Testis (tissue), 3 donors: Measurements from ENCODE around the gene CFAP410. TPM values are rescaled to one million over a fixed set of nuclear protein-coding genes. Genes with fewer than 3 reads are reported as not detected.

Experiments used
- DNase-seq: peaks from one replicate; pipeline ENCODE4 v3.0.0-alpha.2; 2019
- H3K27ac ChIP-seq, 2 donors: fragments of 200-600 bp; sonication (generic); one replicate each; pipeline ENCODE4 v1.5.1; 2019
- H3K27me3 ChIP-seq: fragments of 200-600 bp; sonication (generic); one replicate; pipeline ENCODE4 v1.5.1; 2019
- H3K36me3 ChIP-seq: fragments of 200-600 bp; sonication (generic); one replicate; pipeline ENCODE4 v1.5.1; 2017; ENCODE audit warnings: low read depth; ENCODE audit errors: missing control alignments
- H3K4me1 ChIP-seq: fragments of 200-600 bp; sonication (generic); one replicate; pipeline ENCODE4 v1.5.1; 2019
- H3K4me3 ChIP-seq, 2 donors: fragments of 200-600 bp; sonication (generic); one replicate each; pipeline ENCODE4 v1.5.1; 2017 to 2019
- H3K9me3 ChIP-seq: fragments of 200-600 bp; sonication (generic); one replicate; pipeline ENCODE4 v1.5.1; 2017
- POLR2A ChIP-seq: fragments of 450-650 bp; IDR thresholded peaks from one replicate; pipeline ENCODE4 v1.6.1; 2017; ENCODE audit warnings: antibody characterized with exemption, mild to moderate bottlenecking, moderate library complexity
- WGBS, 2 donors: methylation state at CpG; one replicate each; pipeline ENCODE4 v1.1.5; 2018; 5-methylcytosine and 5-hydroxymethylcytosine counted together
- intact Hi-C: fragments of 100-400 bp; cut with DNase I; formaldehyde crosslinking; loops from one replicate; pipeline ENCODE4 v1.15.1; 2023; ENCODE audit warnings: low total_unique reads
- polyA plus RNA-seq: library from polyadenylated mRNA; stranded (reverse); fragments of 350-450 nt; fragmentation: Illumina TruSeq; extraction: RNeasy Lipid Tissue Mini Kit (QIAGEN cat#74804); gene quantifications from one replicate; pipeline ENCODE4 v1.2.3, GENCODE V29; 2014; ENCODE audit warnings: low read depth, low replicate concordance; ENCODE audit not compliant: insufficient read depth
- total RNA-seq, 2 donors: library from RNA; depleted of rRNA; stranded (reverse); fragments of >200 nt; gene quantifications; one replicate each; pipeline ENCODE4 v1.2.3, GENCODE V29; 2016
- TF ChIP-seq, protein P1 (sequence below), 3 experiments: fragments of 450-650 bp in 2 of 3; fragments of 200-600 bp in 1 of 3; sonication (generic) in 1 of 3; IDR thresholded peaks; one replicate each; pipeline ENCODE4 v1.5.1; 2016 to 2019; ENCODE audit warnings: antibody characterized with exemption in 3 of 3, mild to moderate bottlenecking in 2 of 3, moderate library complexity in 1 of 3

The CFAP410 gene
- total and polyA plus RNA-seq, 3 donors from 2014 or later, result 40.8 to 81.6 (median 71.7) TPM

DNA sequence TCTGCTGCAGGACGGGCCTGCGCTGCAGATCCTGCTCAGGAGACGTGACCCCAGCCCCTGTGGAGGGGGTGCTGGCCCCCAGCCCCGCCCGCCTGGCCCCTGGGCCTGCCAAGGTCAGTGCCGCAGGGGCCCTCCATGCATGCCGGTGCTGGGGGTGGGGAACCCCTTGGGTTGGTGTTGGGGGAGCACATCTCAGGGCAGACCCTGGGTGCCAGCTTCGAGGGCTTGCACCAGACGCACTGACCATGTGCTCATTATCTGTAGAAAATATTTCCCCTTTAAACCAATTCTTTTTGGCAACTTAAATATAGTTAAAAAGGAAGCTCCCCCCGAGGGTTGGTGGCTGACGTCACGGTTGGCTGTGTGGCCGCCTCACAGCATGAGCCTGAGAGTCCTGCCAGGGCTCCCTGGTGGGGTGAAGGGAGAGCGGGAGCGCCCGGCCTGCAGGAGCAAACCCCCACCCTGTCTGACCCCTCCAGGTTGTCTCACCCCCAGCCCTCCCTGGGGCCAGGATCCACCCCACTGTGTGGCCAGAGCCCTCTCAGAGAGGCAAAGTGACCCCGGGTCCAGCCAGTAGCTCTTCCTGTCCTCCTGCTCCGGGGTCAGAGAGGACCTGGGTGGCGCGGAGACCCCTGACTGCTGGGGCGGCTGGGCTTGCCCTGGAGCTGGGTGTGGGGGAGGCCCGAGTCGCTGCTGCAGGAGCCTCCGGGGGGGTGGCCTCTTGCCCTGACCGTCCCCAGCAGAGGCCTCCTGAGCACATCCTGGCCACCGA, 44.6 kb downstream of the CFAP410 start:
- DNase-seq, result peak; percentile 83
- TF ChIP-seq, protein P1, sequence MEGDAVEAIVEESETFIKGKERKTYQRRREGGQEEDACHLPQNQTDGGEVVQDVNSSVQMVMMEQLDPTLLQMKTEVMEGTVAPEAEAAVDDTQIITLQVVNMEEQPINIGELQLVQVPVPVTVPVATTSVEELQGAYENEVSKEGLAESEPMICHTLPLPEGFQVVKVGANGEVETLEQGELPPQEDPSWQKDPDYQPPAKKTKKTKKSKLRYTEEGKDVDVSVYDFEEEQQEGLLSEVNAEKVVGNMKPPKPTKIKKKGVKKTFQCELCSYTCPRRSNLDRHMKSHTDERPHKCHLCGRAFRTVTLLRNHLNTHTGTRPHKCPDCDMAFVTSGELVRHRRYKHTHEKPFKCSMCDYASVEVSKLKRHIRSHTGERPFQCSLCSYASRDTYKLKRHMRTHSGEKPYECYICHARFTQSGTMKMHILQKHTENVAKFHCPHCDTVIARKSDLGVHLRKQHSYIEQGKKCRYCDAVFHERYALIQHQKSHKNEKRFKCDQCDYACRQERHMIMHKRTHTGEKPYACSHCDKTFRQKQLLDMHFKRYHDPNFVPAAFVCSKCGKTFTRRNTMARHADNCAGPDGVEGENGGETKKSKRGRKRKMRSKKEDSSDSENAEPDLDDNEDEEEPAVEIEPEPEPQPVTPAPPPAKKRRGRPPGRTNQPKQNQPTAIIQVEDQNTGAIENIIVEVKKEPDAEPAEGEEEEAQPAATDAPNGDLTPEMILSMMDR (IDR thresholded peaks at IDR 0.05), result no peak
- no peak for TF ChIP-seq POLR2A
- Histone ChIP-seq H3K27me3 (no peaks in the 10 kb centered on the region), H3K4me3 (no peak overlapping the region), H3K4me1 (peaks cover 21% of the 10 kb centered on the region), H3K9me3 (no peaks in the 10 kb centered on the region), H3K36me3 (no peaks in the 10 kb centered on the region), H3K27ac (no peak overlapping the region)
- intact Hi-C loops, result no loop called here
- 47 to 52% methylated on average over 13 to 21 of the region's 26 CpGs for WGBS, 2 donors

DNA sequence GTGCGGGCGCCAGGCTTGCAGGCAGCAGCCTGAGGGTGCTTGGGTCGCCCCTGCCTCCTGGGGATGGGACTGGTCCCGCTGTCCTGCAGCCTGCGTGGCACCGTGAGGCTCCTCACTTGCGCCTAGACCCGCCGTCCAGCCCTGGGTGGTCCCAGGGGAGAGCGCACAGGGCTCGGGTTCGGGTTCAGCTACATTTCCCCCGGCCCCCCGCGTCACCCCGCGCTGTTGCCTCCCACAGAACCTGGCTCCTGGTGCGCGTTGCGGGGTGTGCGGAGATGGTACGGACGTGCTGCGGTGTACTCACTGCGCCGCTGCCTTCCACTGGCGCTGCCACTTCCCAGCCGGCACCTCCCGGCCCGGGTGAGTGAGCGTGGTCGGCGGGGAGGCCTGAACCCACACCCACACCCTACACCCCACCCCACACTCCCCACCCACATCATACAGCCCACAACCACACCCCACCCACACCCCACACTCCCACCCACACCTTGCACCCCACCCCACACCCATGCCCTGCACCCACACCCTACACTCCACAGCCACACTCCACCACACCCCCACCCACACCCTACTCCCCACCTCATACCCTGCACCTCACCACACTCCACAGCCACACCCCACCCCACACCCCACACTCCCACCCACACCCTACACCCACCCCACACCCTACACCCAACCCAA, 45.5 kb downstream of the CFAP410 start:
- Histone ChIP-seq H3K4me3 (no peak overlapping the region), H3K27ac (no peak overlapping the region), H3K27me3 (no peaks in the 10 kb centered on the region), H3K4me1 (peaks cover 16% of the 10 kb centered on the region), H3K9me3 (no peaks in the 10 kb centered on the region), H3K36me3 (no peaks in the 10 kb centered on the region)
- 92 to 95% methylated on average over 18 to 33 of the region's 33 CpGs for WGBS, 2 donors
- no peak for DNase-seq
- intact Hi-C loops, result no loop called here
- TF ChIP-seq, protein P1 (IDR thresholded peaks at IDR 0.05), result no peak
- TF ChIP-seq POLR2A, result no peak

DNA sequence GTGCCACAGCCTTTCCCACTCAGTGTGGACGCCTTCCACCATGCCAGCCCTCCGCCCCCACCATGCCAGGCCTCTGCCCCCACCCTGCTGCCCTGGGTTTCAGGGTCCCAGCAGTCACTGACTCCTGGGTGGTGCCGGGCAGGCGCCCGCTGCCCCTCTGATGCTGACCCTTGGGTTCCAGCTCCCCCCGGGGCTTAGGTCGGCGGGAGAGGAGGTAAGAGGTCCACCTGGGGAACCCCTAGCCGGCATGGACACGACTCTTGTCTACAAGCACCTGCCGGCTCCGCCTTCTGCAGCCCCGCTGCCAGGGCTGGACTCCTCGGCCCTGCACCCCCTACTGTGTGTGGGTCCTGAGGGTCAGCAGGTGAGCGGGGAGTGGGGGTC, 46.4 kb downstream of the CFAP410 start:
- H3K4me3 ChIP-seq, result no peak overlapping the region
- H3K9me3 ChIP-seq, result no peaks in the 10 kb centered on the region
- no peak for DNase-seq
- no peaks in the 10 kb centered on the region for H3K27me3 ChIP-seq
- intact Hi-C loops, result no loop called here
- 90 to 97% methylated on average over 10 to 15 of the region's 15 CpGs for WGBS, 2 donors
- H3K4me1 ChIP-seq, result peaks cover 16% of the 10 kb centered on the region
- no peak overlapping the region for H3K27ac ChIP-seq
- no peaks in the 10 kb centered on the region for H3K36me3 ChIP-seq
- TF ChIP-seq, protein P1 (IDR thresholded peaks at IDR 0.05), result no peak
- TF ChIP-seq POLR2A, result no peak

DNA sequence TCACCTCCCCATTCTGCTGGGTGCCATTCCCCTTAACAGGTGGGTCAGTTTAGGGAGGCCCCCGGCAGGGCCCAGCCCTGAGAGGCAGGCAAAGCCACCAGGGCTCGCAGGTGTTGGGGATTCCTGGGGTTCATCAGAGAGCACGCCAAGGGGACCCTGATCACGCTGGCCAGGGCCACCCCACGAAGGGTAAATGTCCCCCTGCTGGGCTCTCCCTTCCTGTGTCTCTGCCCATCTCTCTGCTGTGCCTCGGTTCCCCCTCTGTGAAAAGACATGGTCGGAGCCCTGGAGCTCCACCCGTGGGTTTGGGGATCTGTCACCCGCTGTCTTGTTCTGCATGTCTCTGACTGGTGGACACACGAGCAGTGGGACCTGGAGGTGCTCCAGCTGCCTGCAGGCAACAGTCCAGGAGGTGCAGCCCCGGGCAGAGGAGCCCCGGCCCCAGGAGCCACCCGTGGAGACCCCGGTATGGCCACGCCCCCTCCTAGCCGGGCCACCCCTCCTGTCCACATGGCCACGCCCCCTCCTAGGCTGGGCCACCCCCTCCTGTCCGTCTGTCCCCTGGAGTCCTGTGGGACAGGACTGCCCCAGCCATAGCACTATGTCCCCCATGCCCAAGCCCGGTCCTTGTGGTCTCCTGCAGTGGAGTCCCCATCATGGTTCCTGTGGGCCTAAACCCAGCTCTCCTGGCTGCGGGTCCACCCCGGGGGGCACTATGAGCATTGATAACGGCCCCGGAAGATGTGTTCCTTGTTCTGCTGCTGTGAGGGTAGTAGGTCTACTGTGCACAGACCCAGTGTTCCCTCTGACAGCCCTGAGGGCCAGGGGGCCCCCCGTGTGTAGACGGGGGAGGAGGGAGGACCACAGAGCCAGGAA, 47.0 kb downstream of the CFAP410 start:
- Histone ChIP-seq H3K4me1 (peaks cover 16% of the 10 kb centered on the region), H3K27ac (no peak overlapping the region), H3K4me3 (no peak overlapping the region), H3K36me3 (no peaks in the 10 kb centered on the region), H3K9me3 (no peaks in the 10 kb centered on the region), H3K27me3 (no peaks in the 10 kb centered on the region)
- 81 to 90% methylated on average over 7 to 20 of the region's 25 CpGs for WGBS, 2 donors
- intact Hi-C loops, result no loop called here
- TF ChIP-seq, protein P1 (IDR thresholded peaks at IDR 0.05), result no peak
- no peak for TF ChIP-seq POLR2A
- no peak for DNase-seq
